Thoracic aorta (tissue), 2 donors: Measurements from ENCODE around the gene PTPRS. TPM values are rescaled to one million over a fixed set of nuclear protein-coding genes. Genes with fewer than 3 reads are reported as not detected.
"Not testable (repeated sequence)": the region's sequence is repeated elsewhere in the genome, so short reads cannot be mapped to it uniquely, and the experiment has no call there.

ENCODE experiments used
- ATAC-seq: fragments of 150-250 bp; one replicate; pipeline ENCODE4 v1.8.0; 2017; ENCODE audit warnings: low read depth; ENCODE audit not compliant: insufficient number of reproducible peaks, low FRiP score
- DNase-seq: peaks from one replicate; pipeline ENCODE4 v3.0.0-alpha.2; 2020; ENCODE audit warnings: low spot score
- H3K27ac ChIP-seq, 2 donors: fragments of 200-600 bp; sonication (generic); 1 replicate in 1 of 2; 2 replicates in 1 of 2; pipeline ENCODE4 v1.5.1; 2016; ENCODE audit warnings: mild to moderate bottlenecking in 2 of 2, moderate library complexity in 2 of 2
- H3K27me3 ChIP-seq: fragments of 200-600 bp; sonication (generic); replicated peaks from 2 replicates; pipeline ENCODE4 v1.6.0; 2016; ENCODE audit warnings: mild to moderate bottlenecking; ENCODE audit not compliant: insufficient read depth
- H3K36me3 ChIP-seq: fragments of 200-600 bp; sonication (generic); one replicate; pipeline ENCODE4 v1.5.1; 2016
- H3K4me1 ChIP-seq, 2 donors: fragments of 200-600 bp; sonication (generic); 1 replicate in 1 of 2; 2 replicates in 1 of 2; pipeline versions ENCODE4 v1.5.1 to v1.6.0; 2016; ENCODE audit warnings: low read depth in 2 of 2, mild to moderate bottlenecking in 1 of 2; ENCODE audit not compliant: control insufficient read depth in 1 of 2
- H3K4me3 ChIP-seq: fragments of 200-600 bp; sonication (generic); 2 replicates; pipeline ENCODE4 v1.5.1; 2016; ENCODE audit warnings: mild to moderate bottlenecking
- H3K9me3 ChIP-seq: fragments of 200-600 bp; sonication (generic); 2 replicates; pipeline ENCODE4 v1.5.1; 2016
- CTCF ChIP-seq: fragments of 200-600 bp; sonication (generic); IDR thresholded peaks from one replicate; pipeline ENCODE4 v1.5.1; 2019; ENCODE audit warnings: antibody characterized with exemption
- total RNA-seq, 2 donors: library from RNA; depleted of rRNA; stranded (reverse); fragments of >200 nt; gene quantifications; one replicate each; pipeline versions ENCODE4 v1.1.0 to v1.2.3, GENCODE V29; 2016

The PTPRS gene
- total RNA-seq, 2 donors from 2014 or later: 272 to 356 TPM

GRCh38 chr19:5330307-5330720, 10.3 kb downstream of the PTPRS start:
- DNase-seq: no peak
- H3K4me3 ChIP-seq: no peak overlapping the region
- H3K36me3 ChIP-seq: no peaks in the 10 kb centered on the region
- H3K27me3 ChIP-seq: no peaks in the 10 kb centered on the region
- TF ChIP-seq CTCF: no peak
- H3K9me3 ChIP-seq: no peaks in the 10 kb centered on the region
- no peak overlapping the region for H3K27ac ChIP-seq
- H3K4me1 ChIP-seq: no peaks in the 10 kb centered on the region
- no peak for ATAC-seq

- no peak for ATAC-seq
- no peak for TF ChIP-seq CTCF
- no peaks in the 10 kb centered on the region for H3K27me3 ChIP-seq
- no peak overlapping the region for H3K27ac ChIP-seq
- H3K4me3 ChIP-seq: no peak overlapping the region
- no peaks in the 10 kb centered on the region for H3K4me1 ChIP-seq
- DNase-seq: no peak
- peaks cover 5% of the 10 kb centered on the region for H3K9me3 ChIP-seq
- H3K36me3 ChIP-seq: no peaks in the 10 kb centered on the region
These were observed 11.5 kb downstream of the PTPRS start for GRCh38 chr19:5329141-5329540.

GRCh38 chr19:5328407-5328806, 12.2 kb downstream of the PTPRS start:
- H3K27ac ChIP-seq, ATAC-seq, H3K9me3 ChIP-seq, DNase-seq, H3K4me1 ChIP-seq, H3K36me3 ChIP-seq, H3K27me3 ChIP-seq, H3K4me3 ChIP-seq: not testable (repeated sequence)

GRCh38 chr19:5326986-5327623, 13.5 kb downstream of the PTPRS start:
- Histone ChIP-seq H3K4me3 (no peak overlapping the region), H3K27me3 (no peaks in the 10 kb centered on the region), H3K36me3 (no peaks in the 10 kb centered on the region), H3K9me3 (peaks cover 5% of the 10 kb centered on the region), H3K4me1 (no peaks in the 10 kb centered on the region), H3K27ac (no peak overlapping the region)
- DNase-seq (no peak), ATAC-seq (no peak)
- no peak for TF ChIP-seq CTCF

GRCh38 chr19:5326545-5326944, 14.1 kb downstream of the PTPRS start:
- TF ChIP-seq CTCF: no peak
- DNase-seq: no peak
- no peak for ATAC-seq
- H3K27me3 ChIP-seq: no peaks in the 10 kb centered on the region
- no peaks in the 10 kb centered on the region for H3K4me1 ChIP-seq
- H3K36me3 ChIP-seq: no peaks in the 10 kb centered on the region
- no peak overlapping the region for H3K4me3 ChIP-seq
- no peak overlapping the region for H3K27ac ChIP-seq
- peaks cover 5% of the 10 kb centered on the region for H3K9me3 ChIP-seq

GRCh38 chr19:5324947-5325346, 15.7 kb downstream of the PTPRS start:
- Histone ChIP-seq H3K4me3 (no peak overlapping the region), H3K9me3 (peaks cover 5% of the 10 kb centered on the region), H3K36me3 (no peaks in the 10 kb centered on the region), H3K27me3 (no peaks in the 10 kb centered on the region), H3K4me1 (no peaks in the 10 kb centered on the region), H3K27ac (no peak overlapping the region)
- ATAC-seq: no peak
- TF ChIP-seq CTCF: no peak
- DNase-seq: no peak
